Stimulated activated CD4-positive, alpha-beta T cell treated with anti-CD3 and anti-CD28 coated beads, Interleukin-15, amount 100 ng/mL, for 24 hours (primary cell): Measurements from ENCODE around the gene TBC1D9.

Experiments used
- DNase-seq: peaks from one replicate; pipeline ENCODE4 v3.0.0-alpha.2; 2020

Gene TBC1D9

GRCh38 chr4:140719686-140720085 lies 36.5 kb downstream of the TBC1D9 start:
- no peak for DNase-seq

GRCh38 chr4:140719022-140719421 lies 37.2 kb downstream of the TBC1D9 start:
- no peak for DNase-seq

- DNase-seq = no peak
These were observed 37.8 kb downstream of the TBC1D9 start for GRCh38 chr4:140718241-140718952.

GRCh38 chr4:140717313-140717712 lies 38.9 kb downstream of the TBC1D9 start:
- DNase-seq = no peak

- no peak for DNase-seq
These were observed 41.1 kb downstream of the TBC1D9 start for GRCh38 chr4:140715119-140715518.

GRCh38 chr4:140711910-140712309 lies 44.3 kb downstream of the TBC1D9 start:
- DNase-seq = no peak

GRCh38 chr4:140710908-140711622 lies 45.1 kb downstream of the TBC1D9 start:
- no peak for DNase-seq

- no peak for DNase-seq
These were observed 48.9 kb downstream of the TBC1D9 start for GRCh38 chr4:140707325-140707724.

- DNase-seq = no peak
These were observed 49.5 kb downstream of the TBC1D9 start for GRCh38 chr4:140706665-140707064.

GRCh38 chr4:140706276-140706625 lies 49.9 kb downstream of the TBC1D9 start:
- no peak for DNase-seq

- DNase-seq = no peak
These were observed 50.4 kb downstream of the TBC1D9 start for GRCh38 chr4:140705625-140706275.

GRCh38 chr4:140704964-140705363 lies 51.2 kb downstream of the TBC1D9 start:
- no peak for DNase-seq

- DNase-seq = no peak
These were observed 51.7 kb downstream of the TBC1D9 start for GRCh38 chr4:140704392-140704960.

- no peak for DNase-seq
These were observed 52.7 kb downstream of the TBC1D9 start for GRCh38 chr4:140703463-140703862.

- no peak for DNase-seq
These were observed 54.0 kb downstream of the TBC1D9 start for GRCh38 chr4:140702096-140702757.

GRCh38 chr4:140701071-140701470 lies 55.1 kb downstream of the TBC1D9 start:
- no peak for DNase-seq

GRCh38 chr4:140697709-140698560 lies 58.2 kb downstream of the TBC1D9 start:
- no peak for DNase-seq

- no peak for DNase-seq
These were observed 60.7 kb downstream of the TBC1D9 start for GRCh38 chr4:140695483-140695882.

GRCh38 chr4:140693562-140693961 lies 62.6 kb downstream of the TBC1D9 start:
- DNase-seq = no peak

GRCh38 chr4:140691369-140691768 lies 64.8 kb downstream of the TBC1D9 start:
- no peak for DNase-seq

- no peak for DNase-seq
These were observed 66.1 kb downstream of the TBC1D9 start for GRCh38 chr4:140690093-140690492.

GRCh38 chr4:140689623-140690022 lies 66.6 kb downstream of the TBC1D9 start:
- DNase-seq = no peak
